ENCODE measurements around the gene TMEM178B. TPM values are rescaled to one million over a fixed set of nuclear protein-coding genes. Genes with fewer than 3 reads are reported as not detected.

Gene TMEM178B
- 0.52 and 2.3 TPM in 2 replicates for total RNA-seq

GRCh38 chr7:141073641-141074161 lies at the start of gene TMEM178B:
Gene TMEM178B, plus strand, starts transcription at chr7:141074064.

Other genes with a start within 250 kb of the TMEM178B start
- 24.8 and 24.9 TPM in 2 replicates for gene BRAF, start 149.1 kb upstream of the TMEM178B start, total RNA-seq
- gene MRPS33, start 59.1 kb upstream of the TMEM178B start, total RNA-seq, result 19.7 and 21.3 TPM in 2 replicates